ENCODE data around the gene RDX. TPM values are rescaled to one million over a fixed set of nuclear protein-coding genes. Genes with fewer than 3 reads are reported as not detected.

Gene RDX
- total RNA-seq, 1 donor from 2014 or later = 167 TPM

DNA sequence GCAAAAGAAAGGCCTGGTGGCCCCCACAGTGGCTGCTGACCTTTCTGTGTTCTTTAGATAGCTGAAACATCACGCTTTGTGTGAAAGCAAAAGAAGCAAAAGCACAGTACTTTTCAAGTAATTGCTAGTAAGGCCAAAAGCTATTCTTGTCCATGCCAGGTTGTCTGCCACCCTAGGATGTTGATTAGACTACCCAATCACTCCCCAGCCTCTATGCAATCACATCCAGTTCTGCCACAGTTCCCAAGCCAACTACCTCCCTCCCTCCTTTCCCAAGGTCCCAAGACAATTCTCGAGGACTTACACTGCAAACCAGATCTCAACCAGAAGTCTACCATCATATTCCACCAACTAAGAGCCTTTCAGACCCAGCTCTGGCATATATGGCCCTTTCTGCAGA, 46.2 kb downstream of the RDX start:
- no peak for DNase-seq (ENCODE audit: low read depth, low spot score)
- peaks cover 11% of the 10 kb centered on the region for H3K36me3 Mint-ChIP-seq (ENCODE audit: low read depth)
- H3K9me3 Mint-ChIP-seq = no peaks in the 10 kb centered on the region
- H3K27me3 Mint-ChIP-seq (ENCODE audit: low read depth) = no peaks in the 10 kb centered on the region
- H3K27ac Mint-ChIP-seq (ENCODE audit: unreplicated experiment) = no peak overlapping the region
- no peaks in the 10 kb centered on the region for H3K4me1 Mint-ChIP-seq
- TF ChIP-seq, protein P1, sequence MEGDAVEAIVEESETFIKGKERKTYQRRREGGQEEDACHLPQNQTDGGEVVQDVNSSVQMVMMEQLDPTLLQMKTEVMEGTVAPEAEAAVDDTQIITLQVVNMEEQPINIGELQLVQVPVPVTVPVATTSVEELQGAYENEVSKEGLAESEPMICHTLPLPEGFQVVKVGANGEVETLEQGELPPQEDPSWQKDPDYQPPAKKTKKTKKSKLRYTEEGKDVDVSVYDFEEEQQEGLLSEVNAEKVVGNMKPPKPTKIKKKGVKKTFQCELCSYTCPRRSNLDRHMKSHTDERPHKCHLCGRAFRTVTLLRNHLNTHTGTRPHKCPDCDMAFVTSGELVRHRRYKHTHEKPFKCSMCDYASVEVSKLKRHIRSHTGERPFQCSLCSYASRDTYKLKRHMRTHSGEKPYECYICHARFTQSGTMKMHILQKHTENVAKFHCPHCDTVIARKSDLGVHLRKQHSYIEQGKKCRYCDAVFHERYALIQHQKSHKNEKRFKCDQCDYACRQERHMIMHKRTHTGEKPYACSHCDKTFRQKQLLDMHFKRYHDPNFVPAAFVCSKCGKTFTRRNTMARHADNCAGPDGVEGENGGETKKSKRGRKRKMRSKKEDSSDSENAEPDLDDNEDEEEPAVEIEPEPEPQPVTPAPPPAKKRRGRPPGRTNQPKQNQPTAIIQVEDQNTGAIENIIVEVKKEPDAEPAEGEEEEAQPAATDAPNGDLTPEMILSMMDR (conservative IDR thresholded peaks at IDR 0.05) = no peak
- no peak overlapping the region for H3K4me3 Mint-ChIP-seq

DNA sequence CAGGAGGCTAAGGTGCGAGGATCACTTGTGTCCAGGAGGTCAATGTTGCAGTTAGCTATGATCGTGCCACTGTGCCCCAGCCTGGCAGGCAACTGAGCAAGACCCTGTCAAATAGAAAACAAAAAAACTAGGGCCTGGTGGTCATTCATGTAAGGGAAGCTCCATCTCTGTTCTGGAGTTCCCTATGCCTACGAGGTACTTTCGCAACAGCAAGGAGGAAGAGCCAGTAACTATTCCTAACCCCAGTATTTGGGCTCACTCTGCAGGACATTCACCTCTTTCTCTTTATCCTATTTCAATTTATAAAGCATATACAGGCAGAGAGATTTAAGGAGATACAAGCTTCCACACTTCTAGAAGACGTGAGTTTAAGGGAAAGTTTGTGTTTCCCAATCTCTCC, 46.6 kb downstream of the RDX start:
- Mint-ChIP-seq H3K27me3 (ENCODE audit: low read depth) (no peaks in the 10 kb centered on the region), H3K4me3 (no peak overlapping the region), H3K4me1 (no peaks in the 10 kb centered on the region), H3K36me3 (ENCODE audit: low read depth) (peaks cover 11% of the 10 kb centered on the region), H3K27ac (ENCODE audit: unreplicated experiment) (no peak overlapping the region), H3K9me3 (no peaks in the 10 kb centered on the region)
- TF ChIP-seq, protein P1 (conservative IDR thresholded peaks at IDR 0.05) = no peak
- no peak for DNase-seq (ENCODE audit: low read depth, low spot score)

DNA sequence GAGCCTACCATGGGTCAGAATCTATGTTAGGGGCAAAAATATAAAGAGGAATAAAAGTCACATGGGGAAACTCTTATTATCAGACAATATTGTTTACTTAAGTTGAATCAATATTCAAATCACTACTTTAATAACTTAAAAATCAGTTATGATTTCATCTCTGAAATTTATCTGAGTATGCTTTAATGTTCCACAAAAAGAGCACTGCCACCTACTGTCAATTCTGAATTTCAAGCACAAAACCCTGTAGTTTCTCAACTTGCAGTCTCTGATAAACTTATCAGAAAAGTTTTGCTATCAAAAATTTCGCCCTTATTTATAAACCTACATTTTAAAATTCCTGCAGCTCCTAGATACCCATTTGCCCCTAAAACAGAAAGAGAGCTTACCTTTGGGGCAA, 47.3 kb downstream of the RDX start:
- H3K36me3 Mint-ChIP-seq (ENCODE audit: low read depth) = peaks cover 17% of the 10 kb centered on the region
- H3K27me3 Mint-ChIP-seq (ENCODE audit: low read depth) = no peaks in the 10 kb centered on the region
- DNase-seq (ENCODE audit: low read depth, low spot score) = no peak
- TF ChIP-seq, protein P1 (conservative IDR thresholded peaks at IDR 0.05) = peak; percentile 53
- no peaks in the 10 kb centered on the region for H3K4me1 Mint-ChIP-seq
- H3K4me3 Mint-ChIP-seq = no peak overlapping the region
- no peaks in the 10 kb centered on the region for H3K9me3 Mint-ChIP-seq
- H3K27ac Mint-ChIP-seq (ENCODE audit: unreplicated experiment) = no peak overlapping the region

DNA sequence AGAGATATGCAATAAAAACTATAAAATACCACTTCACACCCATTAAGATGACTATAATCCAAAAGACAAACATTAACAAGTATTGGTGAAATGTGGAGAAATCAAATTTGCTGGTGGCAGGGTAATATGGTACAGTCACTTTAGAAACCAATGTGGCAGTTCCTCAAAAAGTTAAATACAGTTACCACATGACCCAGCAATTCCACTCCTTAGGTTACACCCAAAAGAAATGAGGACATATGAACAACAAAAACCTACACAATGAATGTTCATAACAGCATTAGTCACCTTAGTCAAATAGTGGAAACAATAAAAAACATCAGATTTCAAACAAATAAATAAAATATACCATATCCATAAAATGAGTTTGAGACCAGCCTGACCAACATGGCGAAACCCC, 52.6 kb downstream of the RDX start:
- Mint-ChIP-seq H3K27me3 (ENCODE audit: low read depth) (no peaks in the 10 kb centered on the region), H3K9me3 (no peaks in the 10 kb centered on the region), H3K27ac (ENCODE audit: unreplicated experiment) (no peak overlapping the region), H3K36me3 (ENCODE audit: low read depth) (peaks cover 27% of the 10 kb centered on the region), H3K4me3 (no peak overlapping the region), H3K4me1 (no peaks in the 10 kb centered on the region)
- TF ChIP-seq, protein P1 (conservative IDR thresholded peaks at IDR 0.05) = no peak
- DNase-seq (ENCODE audit: low read depth, low spot score) = no peak

DNA sequence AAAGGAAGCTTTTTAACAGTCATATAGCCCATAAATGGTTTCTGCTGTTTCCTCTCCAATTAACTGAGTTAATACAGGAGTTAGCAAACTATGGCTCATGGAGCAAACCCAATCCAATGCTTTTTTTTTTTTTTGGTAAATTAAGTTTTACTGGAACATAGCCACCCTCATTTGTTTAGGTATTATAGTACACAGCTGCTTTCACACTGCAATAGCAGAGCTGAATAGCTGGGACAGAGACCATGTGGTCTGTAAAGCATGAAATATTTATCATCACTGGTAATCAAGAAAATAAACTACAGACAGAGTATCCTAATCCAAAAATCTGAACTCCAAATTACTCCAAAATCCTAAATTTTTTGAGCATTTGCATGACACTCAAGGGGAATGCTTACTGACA, 53.7 kb downstream of the RDX start:
- DNase-seq (ENCODE audit: low read depth, low spot score) = no peak
- H3K27me3 Mint-ChIP-seq (ENCODE audit: low read depth) = no peaks in the 10 kb centered on the region
- H3K27ac Mint-ChIP-seq (ENCODE audit: unreplicated experiment) = no peak overlapping the region
- no peak overlapping the region for H3K4me3 Mint-ChIP-seq
- H3K4me1 Mint-ChIP-seq = no peaks in the 10 kb centered on the region
- H3K36me3 Mint-ChIP-seq (ENCODE audit: low read depth) = peaks cover 25% of the 10 kb centered on the region
- TF ChIP-seq, protein P1 (conservative IDR thresholded peaks at IDR 0.05) = no peak
- no peaks in the 10 kb centered on the region for H3K9me3 Mint-ChIP-seq

DNA sequence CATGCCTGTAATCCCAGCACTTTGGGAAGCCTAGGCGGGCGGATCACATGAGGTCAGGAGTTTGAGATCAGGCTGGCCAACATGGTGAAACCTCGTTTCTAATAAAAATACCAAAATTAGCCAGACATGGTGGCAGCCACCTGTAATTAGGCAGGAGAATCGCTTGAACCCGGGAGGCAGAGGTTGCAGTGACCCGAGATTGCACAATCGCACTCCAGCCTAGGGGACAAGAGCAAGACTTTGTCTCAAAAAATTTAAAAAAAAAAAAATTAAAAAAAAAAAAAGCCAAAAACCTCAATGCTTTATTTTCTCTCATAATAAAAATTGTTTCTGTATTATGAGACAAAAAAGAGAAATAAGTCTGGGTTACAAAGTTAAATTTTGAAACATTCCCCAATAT, 54.2 kb downstream of the RDX start:
- H3K9me3 Mint-ChIP-seq = no peaks in the 10 kb centered on the region
- no peaks in the 10 kb centered on the region for H3K4me1 Mint-ChIP-seq
- TF ChIP-seq, protein P1 (conservative IDR thresholded peaks at IDR 0.05) = no peak
- no peak overlapping the region for H3K27ac Mint-ChIP-seq (ENCODE audit: unreplicated experiment)
- peaks cover 23% of the 10 kb centered on the region for H3K36me3 Mint-ChIP-seq (ENCODE audit: low read depth)
- H3K4me3 Mint-ChIP-seq = no peak overlapping the region
- H3K27me3 Mint-ChIP-seq (ENCODE audit: low read depth) = no peaks in the 10 kb centered on the region
- DNase-seq (ENCODE audit: low read depth, low spot score) = no peak
